Head of caudate nucleus (tissue), 42 donors: Measurements from ENCODE around the gene DERA.
"Not testable (repeated sequence)": the region's sequence is repeated elsewhere in the genome, so short reads cannot be mapped to it uniquely, and the experiment has no call there.

Experiments
- DNase-seq, 42 donors: peaks; one replicate each; pipeline versions ENCODE4 v3.0.0 to v3.0.0-alpha.2; 2020 to 2021; ENCODE audit warnings: mixed read lengths in 7 of 42
- intact Hi-C: fragments of 100-400 bp; cut with DNase I; formaldehyde crosslinking; loops from one replicate; pipeline ENCODE4 v1.15.0; 2022

The DERA gene

DNA sequence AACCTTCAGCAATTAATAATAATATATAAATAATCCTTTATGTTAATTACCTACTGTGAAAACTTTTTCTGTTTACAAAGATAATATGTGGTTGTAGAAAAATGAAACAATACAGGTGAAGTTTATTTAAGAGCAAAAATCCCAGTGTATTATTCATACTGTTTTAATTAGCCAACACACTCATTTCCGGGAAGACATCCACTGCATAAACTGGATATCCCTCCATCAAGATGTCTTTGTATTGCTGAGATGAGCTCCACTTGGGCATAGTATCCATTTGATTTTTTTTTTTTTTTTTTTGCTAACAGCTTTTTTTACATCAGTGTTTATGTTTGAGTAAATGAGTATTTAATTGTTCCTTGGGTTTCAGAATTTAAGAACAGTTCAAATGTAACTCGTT, 13.7 kb upstream of the DERA start:
- no peak for DNase-seq
- intact Hi-C loops: no loop called here

DNA sequence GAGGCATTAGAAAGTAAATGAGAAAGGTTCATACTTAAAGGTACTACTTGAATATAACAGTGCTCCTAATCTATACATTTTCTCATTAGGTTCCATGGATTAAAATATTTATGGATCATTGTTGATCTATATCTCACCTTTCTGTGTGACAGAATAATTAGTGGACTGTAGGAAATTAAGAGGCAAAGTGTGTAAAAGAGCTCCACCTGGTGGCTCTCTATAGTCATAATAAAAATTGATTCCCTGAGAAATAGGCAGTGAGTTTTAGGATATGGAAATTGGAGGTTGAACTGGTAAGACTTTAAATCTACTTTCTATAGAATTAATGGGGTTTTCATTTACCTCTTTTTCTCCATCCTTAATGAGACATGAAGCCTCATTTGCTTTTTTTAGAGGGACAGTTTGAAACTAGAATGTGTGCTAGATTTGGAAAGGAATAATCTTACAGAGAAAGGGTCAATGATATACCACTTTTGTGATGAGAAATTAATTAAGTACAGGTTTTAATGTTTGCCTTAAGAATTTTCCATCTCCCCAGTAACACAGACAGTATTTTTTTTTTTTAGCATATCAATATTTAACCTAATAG, 11.8 kb upstream of the DERA start:
- peak in 5 of 42 donors; percentile 13 to 41 (median 14) for DNase-seq
- intact Hi-C loops: no loop called here

DNA sequence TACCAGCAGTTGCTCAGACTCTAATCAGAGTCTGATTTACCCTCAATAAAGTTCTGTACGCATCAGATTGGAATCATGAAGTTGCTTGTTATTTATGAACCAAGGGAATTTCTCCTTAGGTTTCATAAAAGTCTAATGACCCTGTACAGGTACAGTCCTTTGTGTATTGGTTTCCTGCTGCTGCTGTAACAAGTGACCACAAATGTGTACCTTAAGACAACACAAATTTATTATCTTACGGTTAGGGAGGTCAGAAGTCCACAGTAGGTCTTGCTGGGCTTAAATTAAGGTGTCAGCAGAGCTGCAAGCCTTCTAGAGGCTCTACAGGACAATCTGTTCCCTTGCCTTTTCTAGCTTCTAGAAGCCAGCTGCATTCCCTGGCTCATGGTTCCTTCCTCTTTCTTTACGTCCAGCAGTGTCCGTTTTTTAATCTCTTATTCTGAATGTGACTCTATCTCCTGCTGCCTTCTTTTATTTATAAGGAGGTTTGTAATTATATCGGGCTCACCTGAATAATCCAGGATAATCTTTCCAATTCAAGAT, 6.7 kb upstream of the DERA start:
- intact Hi-C loops: no loop called here
- DNase-seq: no peak

DNA sequence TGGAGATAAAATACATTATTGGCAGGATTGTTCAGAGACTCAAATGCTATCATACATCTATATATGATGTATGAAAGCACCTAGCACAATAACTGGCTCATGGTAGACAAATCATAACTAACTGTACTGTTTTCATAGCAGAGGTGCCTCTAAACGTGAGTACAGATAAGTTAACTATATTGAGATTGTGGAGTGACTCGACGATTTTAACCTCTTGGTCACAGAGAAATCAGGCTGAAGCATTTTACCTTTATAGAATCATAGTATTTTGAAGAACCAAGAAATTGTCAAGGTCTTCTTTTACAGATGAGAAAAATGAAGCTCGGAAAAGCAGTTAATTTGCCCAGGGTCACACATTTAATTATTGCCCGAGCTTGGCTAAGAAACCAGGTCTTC, 666 bp upstream of the DERA start:
- intact Hi-C loops: no loop called here
- DNase-seq: no peak

DNA sequence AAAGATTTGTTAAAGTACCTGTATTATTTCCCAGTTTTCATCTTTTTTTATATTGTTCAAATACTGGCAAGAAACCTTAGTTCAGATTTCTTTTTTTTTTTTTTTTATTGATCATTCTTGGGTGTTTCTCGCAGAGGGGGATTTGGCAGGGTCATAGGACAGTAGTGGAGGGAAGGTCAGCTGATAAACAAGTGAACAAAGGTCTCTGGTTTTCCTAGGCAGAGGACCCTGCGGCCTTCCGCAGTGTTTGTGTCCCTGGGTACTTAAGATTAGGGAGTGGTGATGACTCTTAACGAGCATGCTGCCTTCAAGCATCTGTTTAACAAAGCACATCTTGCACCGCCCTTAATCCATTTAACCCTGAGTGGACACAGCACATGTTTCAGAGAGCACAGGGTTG, 799 bp downstream of the DERA start:
- intact Hi-C loops, DNase-seq: not testable (repeated sequence)

DNA sequence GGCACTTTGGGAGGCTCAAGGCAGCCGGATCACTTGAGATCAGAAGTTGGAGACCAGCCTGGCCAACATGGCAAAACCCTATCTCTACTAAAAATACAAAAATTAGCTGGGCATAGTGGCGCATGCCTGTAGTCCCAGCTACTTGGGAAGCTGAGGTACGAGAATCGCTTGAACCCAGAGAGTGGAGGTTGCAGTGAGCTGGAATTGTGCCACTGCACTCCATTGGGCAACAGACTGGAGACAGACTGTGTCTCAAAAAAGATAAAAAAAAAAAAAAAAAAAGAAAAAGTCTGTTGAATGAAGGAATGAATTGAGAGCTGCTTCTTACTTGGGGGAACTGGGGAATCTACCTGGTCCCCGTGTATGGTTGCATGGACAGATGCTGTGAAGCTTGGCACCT, 3.0 kb downstream of the DERA start:
- DNase-seq, intact Hi-C loops: not testable (repeated sequence)

DNA sequence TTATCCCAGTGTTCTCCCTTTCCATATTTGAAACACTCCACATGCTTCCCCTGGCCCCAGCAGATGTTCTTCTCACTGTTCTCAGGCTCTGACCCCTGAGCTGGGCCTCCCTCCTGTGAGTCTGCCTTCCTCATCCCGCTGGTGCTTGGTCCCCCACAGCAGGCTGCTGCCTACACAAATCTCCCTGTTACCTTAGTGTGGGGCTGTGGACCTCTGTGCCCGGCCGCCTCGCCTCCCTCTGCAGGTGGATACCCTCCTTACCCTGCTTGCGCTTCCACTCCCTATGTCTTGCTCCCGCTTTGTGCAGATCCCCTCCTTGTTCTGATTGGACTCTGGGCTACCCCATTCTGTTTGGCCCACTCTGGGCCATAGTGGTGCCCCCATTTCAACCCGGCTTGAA, 6.9 kb downstream of the DERA start:
- intact Hi-C loops: no loop called here
- DNase-seq: no peak

DNA sequence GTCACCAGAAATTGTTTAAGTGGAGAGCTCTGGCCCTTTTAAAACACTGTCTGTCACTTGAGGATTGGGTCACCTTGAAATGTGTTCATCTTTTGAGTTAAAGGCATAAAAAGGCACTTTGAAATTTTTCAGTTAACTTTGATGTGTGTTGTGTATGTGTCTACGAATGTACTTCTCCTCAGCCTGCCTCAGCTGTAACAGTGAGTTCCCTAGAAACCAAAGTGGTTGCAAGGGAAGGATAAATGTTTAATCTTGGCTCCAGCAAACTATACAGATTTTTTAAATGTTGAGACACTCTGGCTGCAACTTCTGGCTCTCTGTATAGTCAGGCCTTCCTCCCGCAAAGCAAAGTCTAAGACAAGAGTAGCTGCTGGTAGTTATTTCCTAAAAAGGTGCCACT, 8.3 kb downstream of the DERA start:
- no peak for DNase-seq
- intact Hi-C loops: no loop called here

DNA sequence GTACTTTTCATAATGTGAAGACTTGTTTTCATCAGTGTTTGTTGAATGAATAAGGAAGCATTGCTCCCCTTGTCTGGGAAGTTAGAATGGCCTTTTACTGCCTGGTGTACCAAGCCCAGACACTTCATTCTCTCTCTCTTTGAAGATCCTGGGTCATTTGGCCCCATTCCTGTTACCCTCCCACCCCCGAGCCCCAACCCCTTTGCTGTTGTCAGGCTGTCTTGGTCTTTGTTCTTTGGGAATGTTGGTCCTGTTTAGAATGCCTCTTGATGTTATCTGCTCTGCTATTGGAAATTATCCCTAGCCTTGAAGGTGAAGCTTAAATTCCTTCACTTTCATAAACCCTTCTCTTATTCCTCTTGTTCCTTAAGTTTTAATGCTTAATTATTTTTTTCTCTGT, 13.8 kb downstream of the DERA start:
- intact Hi-C loops: no loop called here
- no peak for DNase-seq

DNA sequence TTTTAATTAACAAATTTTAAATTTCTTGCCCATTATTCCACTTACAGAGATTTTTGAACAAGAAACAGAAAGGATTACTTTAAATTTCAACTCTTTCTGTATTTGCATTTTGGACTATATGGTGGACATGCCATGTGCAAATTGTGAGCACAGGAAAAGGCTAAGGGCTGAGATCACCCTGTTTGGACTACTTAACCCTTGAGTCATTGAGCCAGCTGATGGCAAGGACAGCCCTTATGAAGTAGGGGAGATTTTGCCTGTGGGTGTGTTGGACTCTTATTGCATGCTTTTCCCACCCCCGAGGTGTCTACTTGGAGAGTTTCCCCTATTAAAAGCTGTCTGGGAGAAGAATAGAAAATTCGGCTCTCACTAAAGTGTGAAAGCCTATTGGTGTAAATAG, 17.2 kb downstream of the DERA start:
- intact Hi-C loops: no loop called here
- DNase-seq: no peak

DNA sequence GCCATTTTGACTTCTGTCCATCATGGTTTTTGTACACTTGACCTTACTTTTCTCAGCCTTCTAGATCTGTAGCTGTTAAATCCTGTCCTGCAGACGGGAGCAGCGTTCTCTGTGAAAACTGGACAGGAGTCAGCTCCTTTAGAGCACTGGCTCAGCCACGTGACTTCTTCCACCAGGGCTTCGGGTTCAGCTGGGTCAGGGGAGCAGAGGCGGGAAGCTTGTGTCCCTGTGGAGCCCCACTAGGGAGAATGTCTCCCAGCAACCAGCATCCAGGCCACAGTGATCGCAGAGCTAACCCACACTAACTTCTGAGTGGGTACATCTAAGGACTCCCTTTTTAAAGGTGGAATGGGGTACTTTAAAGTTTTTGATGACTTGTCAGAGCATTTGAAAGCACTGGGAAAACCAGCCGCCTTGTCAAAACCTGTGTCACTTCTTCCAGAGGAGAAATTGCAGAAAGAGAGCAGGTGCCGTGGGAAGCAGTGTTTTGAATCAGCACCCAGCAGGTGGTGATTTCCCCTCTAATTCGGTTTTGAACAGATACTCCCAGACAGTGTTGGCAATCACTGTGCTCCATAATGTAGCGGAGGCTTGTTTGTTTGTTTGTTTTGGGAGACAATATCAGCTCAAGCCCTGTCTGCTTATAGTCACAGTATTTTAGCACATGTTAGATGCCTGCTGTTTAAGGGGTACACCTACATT, 17.9 kb downstream of the DERA start:
- peak in 32 of 42 donors; percentile 10 to 64 (median 30) for DNase-seq
- intact Hi-C loops: no loop called here

DNA sequence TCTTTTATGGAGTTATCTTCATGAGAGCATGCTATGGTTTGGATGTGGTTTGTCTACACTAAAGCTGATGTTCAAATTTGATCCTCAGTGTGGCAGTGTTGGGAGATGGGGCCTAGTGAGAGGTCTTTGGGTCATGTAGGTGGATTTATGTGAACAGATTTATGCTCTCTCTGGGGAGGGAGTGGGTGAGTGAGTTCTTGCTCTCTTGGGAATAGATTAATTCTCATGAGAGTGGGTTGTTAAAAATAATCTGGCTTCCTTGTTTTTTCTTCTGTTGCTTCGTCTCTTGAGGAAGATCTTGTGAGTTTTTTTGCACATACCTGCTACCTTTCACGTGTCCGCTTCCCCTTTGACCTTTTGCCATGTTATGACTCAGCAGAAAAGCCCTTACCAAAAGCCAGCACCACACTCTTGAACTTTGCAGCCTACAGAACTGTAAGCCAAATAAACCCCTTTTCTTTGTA, 20.5 kb downstream of the DERA start:
- intact Hi-C loops: no loop called here
- DNase-seq: peak in 10 of 42 donors; percentile 8 to 61 (median 32)

DNA sequence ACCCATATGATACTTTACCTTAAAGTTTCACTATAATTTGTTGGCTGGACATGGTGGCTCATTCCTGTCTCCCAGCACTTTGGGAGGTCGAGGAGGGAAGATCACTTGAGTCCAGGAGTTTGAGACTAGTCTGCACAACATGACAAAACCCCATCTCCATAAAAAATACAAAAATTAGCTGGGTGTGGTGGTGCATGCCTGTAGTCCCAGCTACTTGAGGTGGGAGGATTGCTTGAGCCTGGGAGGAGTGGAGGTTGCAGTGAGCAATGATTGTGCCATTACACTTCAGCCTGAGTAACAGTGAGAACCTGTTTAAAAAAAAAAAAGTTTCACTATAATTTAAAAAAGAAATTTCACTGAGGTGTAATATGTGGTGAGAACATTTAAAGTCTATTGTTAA, 21.2 kb downstream of the DERA start:
- intact Hi-C loops: no loop called here
- no peak for DNase-seq

DNA sequence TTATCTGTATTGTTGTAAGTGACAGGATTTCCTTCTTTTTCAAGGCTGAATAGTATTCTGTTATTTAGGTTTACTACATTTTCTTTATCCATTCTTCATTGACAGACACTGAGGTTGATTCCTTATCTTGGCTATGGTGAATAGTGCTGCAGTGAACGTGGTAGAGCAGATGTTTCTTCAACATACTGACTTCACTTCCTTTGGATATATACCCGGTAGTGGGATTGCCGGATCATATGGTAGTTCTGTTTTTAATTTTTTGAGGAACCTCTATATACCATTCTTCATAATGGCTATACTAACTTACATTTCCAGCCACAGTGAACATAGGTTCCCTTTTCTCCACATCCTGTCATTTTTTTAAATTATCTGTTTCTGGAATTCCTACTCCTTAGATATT, 21.8 kb downstream of the DERA start:
- DNase-seq: no peak
- intact Hi-C loops: no loop called here

DNA sequence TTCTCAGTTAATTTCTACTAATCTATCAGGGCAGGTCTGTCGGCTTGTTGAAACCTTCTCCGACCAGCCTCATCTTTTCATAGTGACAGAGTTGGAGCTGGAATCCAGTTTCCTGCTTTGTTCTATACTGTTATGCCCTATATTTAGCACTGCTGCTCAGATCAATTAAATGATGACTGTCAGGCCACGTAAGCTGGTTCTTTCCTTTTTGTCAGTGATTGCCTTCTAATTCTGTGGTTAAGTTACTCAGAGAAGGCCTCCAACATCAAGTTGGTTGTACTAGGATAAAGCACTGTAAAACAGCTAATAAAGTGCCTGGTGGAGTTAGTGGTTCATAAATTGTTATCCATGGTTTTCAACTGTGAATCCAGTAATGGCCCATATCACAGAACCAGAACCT, 22.6 kb downstream of the DERA start:
- intact Hi-C loops: no loop called here
- peak in 1 of 42 donors; percentile 18 for DNase-seq

DNA sequence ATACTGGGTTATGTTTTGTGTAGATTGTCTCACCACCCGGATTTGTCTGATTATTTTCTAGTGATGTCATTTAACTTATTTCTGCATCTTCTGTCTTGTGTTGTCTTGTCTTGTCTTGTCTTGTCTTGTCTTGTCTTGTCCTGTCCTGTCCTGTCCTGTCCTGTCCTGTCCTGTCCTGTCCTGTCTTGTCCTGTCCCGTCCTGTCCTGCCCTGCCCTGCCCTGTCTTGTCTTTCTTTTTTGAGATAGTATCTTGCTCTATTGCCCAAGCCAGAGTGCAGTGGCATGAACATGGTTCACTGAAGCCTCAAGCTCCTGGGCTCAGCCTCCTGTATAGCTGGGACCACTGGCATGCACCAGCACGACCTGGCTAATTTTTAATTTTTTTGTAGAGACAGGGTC, 25.6 kb downstream of the DERA start:
- no peak for DNase-seq
- intact Hi-C loops: no loop called here

DNA sequence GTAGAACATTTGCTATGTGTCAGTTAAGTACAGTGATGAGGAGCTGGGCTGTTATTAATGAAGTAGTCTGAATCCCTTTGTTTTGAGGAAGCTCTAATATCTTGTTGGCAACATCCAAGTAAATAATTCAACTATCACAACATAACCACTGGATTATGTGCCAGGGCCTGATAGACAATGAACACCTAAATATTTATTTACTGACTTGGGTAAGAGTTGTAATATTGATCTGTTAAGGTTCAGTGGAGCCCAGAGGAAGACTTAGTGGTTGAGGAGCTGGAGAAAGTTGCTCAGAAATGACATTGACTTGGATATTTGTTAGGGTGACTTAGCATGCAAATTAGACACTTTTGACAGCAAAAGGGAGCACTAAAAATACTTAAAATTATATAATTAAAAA, 26.8 kb downstream of the DERA start:
- intact Hi-C loops: no loop called here
- DNase-seq: no peak

DNA sequence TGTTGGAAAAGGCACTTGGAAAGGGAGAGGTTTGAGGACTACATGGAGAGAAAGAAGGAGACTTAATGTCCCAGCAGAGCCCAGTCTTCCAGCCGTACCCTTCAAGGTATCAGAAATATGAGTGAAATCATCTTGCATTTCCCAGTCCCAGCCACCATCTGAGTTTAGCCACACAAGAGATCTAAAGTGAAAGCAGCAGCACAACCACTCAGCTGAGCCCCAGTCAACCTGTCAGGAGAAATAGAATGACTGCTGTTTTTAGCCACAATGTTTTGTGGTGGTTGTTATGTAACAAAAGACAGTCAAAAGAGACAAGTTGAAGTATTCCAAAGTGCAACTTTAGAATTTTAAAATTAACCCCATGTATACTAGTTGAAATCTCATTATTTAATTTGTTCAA, 28.0 kb downstream of the DERA start:
- intact Hi-C loops: no loop called here
- DNase-seq: no peak

DNA sequence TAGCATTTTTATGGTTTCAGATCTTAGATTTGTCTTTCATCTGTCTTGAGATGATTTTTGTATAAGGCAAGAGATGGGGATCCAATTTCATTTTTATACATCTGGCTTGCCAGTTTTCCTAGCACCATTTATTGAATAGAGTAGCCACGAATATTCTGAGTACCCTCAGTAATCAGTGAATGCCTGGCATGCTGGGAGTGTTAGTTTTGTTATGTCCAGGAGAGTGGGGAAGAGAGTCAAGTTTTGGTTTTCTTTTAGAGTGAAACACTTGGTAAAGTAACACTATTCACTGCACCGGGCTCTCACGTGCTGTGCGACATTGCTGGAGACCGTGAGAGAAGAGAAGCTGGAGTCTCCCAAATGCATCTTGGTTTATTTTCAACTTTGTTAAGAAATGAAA, 31.3 kb downstream of the DERA start:
- no peak for DNase-seq
- intact Hi-C loops: no loop called here

DNA sequence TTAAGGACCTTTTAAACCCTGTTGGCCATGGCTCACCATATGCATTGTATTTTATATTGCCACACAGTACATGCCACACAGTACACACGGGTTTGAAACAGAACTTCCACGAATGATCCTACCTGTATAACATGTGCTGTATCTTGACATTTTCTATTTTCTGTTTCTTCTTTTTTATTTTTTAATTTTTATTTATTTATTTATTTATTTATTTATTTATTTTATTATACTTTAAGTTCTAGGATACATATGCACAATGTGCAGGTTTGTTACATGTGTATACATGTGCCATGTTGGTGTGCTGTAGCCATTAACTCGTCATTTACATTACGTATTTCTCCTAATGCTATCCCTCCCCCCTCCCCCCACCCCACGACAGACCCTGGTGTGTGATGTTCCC, 32.4 kb downstream of the DERA start:
- intact Hi-C loops, DNase-seq: not testable (repeated sequence)

DNA sequence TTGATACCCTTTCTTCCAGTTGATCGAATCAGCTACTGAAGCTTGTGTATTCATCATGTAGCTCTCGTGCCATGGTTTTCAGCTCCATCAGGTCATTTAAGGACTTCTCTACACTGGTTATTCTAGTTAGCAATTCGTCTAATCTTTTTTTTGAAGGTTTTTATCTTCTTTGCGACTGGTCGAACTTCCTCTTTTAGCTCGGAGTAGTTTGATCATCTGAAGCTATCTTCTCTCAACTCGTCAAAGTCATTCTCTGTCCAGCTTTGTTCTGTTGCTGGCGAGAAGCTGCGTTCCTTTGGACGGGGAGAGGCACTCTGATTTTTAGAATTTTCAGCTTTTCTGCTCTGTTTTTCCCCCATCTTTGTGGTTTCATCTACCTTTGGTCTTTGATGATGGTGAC, 37.3 kb downstream of the DERA start:
- DNase-seq, intact Hi-C loops: not testable (repeated sequence)
